Activated T-helper 17 cell treated with anti-CD3 and anti-CD28 coated beads, Interleukin-2, amount 50 U/mL, for 72 hours (primary cell): ENCODE data around the gene HIPK2. TPM values are rescaled to one million over a fixed set of nuclear protein-coding genes. Genes with fewer than 3 reads are reported as not detected.

Experiments
- ATAC-seq: fragments of 150-1000 bp; cut with Tn5 transposase; replicated peaks from 2 replicates; pipeline ENCODE4 v1.10.0; 2021; ENCODE audit warnings: mild to moderate bottlenecking, moderate library complexity
- H3K27ac Mint-ChIP-seq: one replicate; pipeline ENCODE4 v1.8.0; 2022; ENCODE audit warnings: mixed read lengths
- H3K27me3 Mint-ChIP-seq: one replicate; pipeline ENCODE4 v1.8.0; 2022; ENCODE audit warnings: mixed read lengths
- H3K36me3 Mint-ChIP-seq: one replicate; pipeline ENCODE4 v1.8.0; 2022; ENCODE audit warnings: low read depth, mild to moderate bottlenecking, mixed read lengths
- H3K4me1 Mint-ChIP-seq: one replicate; pipeline ENCODE4 v1.8.0; 2022; ENCODE audit warnings: mixed read lengths
- H3K4me3 Mint-ChIP-seq: one replicate; pipeline ENCODE4 v1.8.0; 2022; ENCODE audit warnings: mild to moderate bottlenecking, mixed read lengths
- H3K9me3 Mint-ChIP-seq: one replicate; pipeline ENCODE4 v1.8.0; 2022; ENCODE audit warnings: mixed read lengths
- total RNA-seq, 2 donors: library from RNA; stranded (reverse); gene quantifications; one replicate each; pipeline ENCODE4 v1.2.3, GENCODE V29; 2022

HIPK2 gene
- total RNA-seq, 2 donors from 2014 or later = 44.2 to 46.9 TPM

DNA sequence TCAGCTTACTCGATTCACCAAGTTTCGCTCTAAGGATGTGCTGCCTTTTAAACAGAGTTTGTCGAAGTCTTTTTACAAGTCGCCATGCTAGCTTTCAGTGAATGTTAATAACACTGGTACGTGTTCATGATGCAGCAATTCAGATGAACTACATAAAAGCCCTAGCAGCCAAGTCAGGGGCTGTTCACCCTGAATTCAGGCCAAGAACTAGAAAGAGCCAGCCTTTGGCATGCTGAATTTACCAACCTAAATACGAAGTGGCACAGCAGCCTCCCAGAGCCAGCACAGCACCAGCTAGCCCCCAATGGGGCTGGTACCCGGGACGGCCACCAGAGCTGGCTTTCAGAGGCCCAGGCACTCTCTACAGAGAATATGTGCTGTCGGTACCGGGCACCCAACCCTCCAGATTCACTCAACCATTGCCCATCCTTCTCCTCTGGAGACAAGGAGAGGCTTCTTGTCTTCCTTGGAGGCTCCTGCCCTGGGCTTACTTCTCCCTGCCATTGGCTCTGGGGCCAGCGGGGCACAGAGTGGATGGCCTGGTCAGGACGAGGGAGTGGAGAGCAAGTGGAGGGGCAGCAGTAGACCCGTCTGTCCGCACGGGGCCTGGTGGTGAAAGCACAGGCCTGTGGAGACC is 64.2 kb downstream of the HIPK2 start:
- ATAC-seq = no peak
- peaks cover 4% of the 10 kb centered on the region for H3K4me1 Mint-ChIP-seq
- no peaks in the 10 kb centered on the region for H3K27me3 Mint-ChIP-seq
- H3K27ac Mint-ChIP-seq = no peak overlapping the region
- H3K36me3 Mint-ChIP-seq = peaks cover 53% of the 10 kb centered on the region
- H3K9me3 Mint-ChIP-seq = no peaks in the 10 kb centered on the region
- no peak overlapping the region for H3K4me3 Mint-ChIP-seq

DNA sequence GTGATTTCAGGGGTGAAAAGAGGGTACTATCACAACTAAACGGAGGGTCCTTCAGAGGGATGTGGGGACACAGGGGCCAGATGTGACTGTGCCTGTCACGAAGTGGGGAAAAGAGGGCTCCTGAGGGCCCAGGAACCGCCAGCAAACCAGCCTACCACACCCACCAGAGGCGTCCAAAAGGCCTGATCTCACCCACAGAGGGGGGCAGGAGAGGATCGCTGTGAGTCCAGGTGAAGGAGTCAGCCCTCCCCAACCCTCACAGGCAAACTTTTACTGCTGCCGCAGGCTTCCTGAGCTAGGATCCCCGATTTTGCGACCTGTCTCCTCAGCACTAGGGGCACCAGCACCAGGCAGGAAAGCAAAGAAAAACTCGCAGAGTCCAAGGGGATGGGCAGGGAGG is 64.7 kb downstream of the HIPK2 start:
- no peaks in the 10 kb centered on the region for H3K27me3 Mint-ChIP-seq
- ATAC-seq = no peak
- H3K4me1 Mint-ChIP-seq = peaks cover 4% of the 10 kb centered on the region
- H3K9me3 Mint-ChIP-seq = no peaks in the 10 kb centered on the region
- H3K4me3 Mint-ChIP-seq = no peak overlapping the region
- peaks cover 54% of the 10 kb centered on the region for H3K36me3 Mint-ChIP-seq
- no peak overlapping the region for H3K27ac Mint-ChIP-seq

DNA sequence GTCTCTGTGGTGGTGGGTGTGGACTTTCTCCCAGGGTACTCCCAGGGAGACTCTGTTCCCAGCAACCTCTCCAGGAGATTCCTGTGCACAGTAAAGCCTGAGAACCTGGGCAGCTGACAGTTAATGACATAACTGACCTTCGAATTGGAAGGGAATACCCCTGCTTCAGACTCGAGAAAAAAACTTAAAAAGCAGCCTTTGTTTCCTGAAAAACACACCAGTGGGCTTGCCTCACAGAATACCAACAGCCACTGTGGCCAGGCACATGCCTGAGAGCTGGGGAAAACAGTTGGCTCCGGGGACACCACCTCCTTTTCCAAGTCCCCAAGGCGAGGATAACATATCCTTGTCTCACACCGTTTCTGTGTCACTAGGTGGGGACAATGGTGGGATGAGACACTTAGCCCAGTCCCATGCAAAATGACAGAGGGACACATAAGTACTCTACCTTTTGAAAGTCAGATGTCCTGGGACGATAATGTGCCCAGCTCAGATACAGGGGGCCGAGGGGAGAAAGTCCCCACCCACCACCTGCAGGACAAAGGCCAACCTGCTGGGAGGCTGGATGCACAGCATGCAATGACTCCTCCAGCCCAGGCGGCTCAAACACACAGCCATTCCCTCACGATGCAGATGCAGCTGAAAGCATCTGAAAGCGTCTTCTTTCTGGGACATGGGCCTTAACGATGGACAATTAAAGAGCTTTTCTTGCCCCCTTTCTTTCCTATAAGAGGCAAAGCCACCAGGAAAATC is 65.6 kb downstream of the HIPK2 start:
- Mint-ChIP-seq H3K27me3 (no peaks in the 10 kb centered on the region), H3K4me3 (no peak overlapping the region), H3K36me3 (peaks cover 56% of the 10 kb centered on the region), H3K4me1 (peaks cover 4% of the 10 kb centered on the region), H3K9me3 (no peaks in the 10 kb centered on the region), H3K27ac (no peak overlapping the region)
- ATAC-seq = no peak

DNA sequence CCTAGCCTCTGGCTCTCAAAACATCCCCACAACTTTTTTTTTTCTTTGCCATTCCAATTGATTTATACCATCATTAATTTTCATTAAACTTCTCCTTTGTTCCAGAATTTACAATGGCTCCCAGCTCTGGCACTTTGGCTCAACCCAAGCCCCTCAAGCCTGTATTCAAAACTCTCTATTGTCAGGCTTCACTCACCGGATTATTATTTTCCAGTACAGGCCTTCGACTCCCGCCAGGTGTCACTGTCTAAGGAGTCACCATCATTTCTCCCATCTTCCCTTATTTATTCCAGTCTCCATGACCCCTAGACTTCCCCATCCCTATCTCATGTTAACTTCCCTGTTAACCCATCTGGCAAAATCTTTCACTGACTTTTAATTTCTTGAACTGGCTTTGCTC is 67.8 kb downstream of the HIPK2 start:
- peaks cover 54% of the 10 kb centered on the region for H3K36me3 Mint-ChIP-seq

DNA sequence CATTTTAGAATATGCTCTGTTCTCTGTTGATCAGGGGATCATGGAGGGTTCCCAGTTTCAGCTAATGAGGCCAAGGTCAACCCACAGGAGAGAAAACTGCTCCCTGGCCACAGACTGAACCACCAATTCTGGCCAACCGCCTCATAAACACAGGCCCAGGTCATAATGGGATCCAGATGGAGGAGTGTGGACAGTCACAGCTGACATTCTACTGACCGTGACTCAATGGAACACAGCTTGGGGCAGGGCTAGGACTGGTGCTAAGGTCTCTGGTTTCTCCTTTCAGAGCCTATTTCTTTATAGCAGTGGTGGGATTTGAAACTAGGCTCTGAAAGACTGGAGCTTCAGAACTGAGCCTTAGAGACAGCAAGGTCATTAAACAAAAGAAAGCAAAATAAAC is 68.3 kb downstream of the HIPK2 start:
- H3K27me3 Mint-ChIP-seq = no peaks in the 10 kb centered on the region
- H3K4me3 Mint-ChIP-seq = no peak overlapping the region
- H3K9me3 Mint-ChIP-seq = no peaks in the 10 kb centered on the region
- peaks cover 49% of the 10 kb centered on the region for H3K36me3 Mint-ChIP-seq
- peaks cover 5% of the 10 kb centered on the region for H3K4me1 Mint-ChIP-seq
- H3K27ac Mint-ChIP-seq = no peak overlapping the region
- ATAC-seq = no peak

More for the DNA sequence above, 67.8 kb downstream of the HIPK2 start:
- Mint-ChIP-seq H3K27ac (peak overlapping the region; percentile 4), H3K4me3 (no peak overlapping the region), H3K27me3 (no peaks in the 10 kb centered on the region), H3K9me3 (no peaks in the 10 kb centered on the region), H3K4me1 (no peaks in the 10 kb centered on the region)
- ATAC-seq = no peak

DNA sequence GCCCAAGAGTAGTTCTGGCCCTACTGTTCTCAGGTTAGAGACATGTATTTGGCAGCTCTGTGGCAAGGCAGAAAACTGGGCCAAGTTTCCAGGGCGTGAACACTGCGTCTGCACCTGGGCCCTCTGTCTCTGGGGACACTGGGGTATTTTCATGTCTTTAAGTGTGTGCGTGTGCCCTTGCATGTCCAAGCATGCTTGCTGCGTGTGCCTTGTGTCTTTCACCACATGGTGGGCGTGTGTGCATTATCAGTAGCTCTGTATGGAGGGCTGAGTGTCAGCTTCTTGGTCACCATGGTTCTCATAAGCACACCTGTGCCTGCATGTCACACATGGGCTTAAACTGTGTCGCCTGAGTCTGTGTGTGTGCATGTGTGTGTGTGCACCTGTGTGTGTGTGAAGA is 69.3 kb downstream of the HIPK2 start:
- Mint-ChIP-seq H3K27ac (no peak overlapping the region), H3K4me3 (no peak overlapping the region), H3K27me3 (no peaks in the 10 kb centered on the region), H3K36me3 (peaks cover 44% of the 10 kb centered on the region), H3K9me3 (no peaks in the 10 kb centered on the region), H3K4me1 (peaks cover 10% of the 10 kb centered on the region)
- no peak for ATAC-seq

DNA sequence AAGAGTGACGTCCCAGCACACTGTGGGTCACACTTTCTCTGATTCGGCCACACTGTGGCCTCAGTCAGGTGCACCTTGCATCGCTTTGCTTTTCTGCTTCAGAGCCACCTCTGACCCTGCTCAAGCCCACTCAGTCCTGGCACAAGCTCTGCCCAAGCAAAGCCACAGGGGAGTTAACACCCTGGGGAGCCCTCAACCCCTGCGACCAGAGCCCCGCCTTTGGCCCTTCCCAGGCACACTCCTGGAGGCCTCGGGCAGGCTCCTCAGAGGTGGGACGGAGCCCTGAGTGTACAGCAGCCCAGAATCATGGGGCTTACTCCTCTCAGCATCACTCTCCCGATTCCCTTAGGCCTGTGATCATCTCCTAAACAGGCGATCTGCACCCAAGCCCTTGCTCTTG is 71.0 kb downstream of the HIPK2 start:
- no peak overlapping the region for H3K4me3 Mint-ChIP-seq
- H3K27ac Mint-ChIP-seq = no peak overlapping the region
- H3K9me3 Mint-ChIP-seq = no peaks in the 10 kb centered on the region
- H3K36me3 Mint-ChIP-seq = peaks cover 44% of the 10 kb centered on the region
- peaks cover 10% of the 10 kb centered on the region for H3K4me1 Mint-ChIP-seq
- H3K27me3 Mint-ChIP-seq = no peaks in the 10 kb centered on the region
- ATAC-seq = no peak

DNA sequence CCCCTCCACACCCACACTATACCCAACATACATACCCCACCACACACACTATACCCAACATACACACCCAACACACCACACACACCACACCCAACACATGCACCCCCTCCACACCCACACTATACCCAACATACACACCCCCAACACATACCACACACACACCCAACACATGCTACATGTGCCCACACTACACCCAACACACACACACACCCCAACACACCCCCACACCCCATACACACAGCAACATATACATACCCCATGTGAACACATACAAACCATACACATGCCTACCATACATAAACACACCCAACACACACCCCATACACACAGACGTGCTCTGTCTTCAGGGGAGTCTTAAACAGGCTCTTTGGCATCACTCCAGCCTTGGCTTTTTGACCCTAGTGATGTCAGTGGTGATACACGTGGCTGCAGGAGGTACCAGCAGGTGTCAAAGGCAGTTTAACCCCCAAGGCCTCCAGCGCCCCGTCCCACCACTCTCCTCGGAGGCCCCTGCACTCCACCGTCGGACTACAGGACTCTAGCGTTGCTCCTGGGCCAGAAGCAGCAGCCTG is 73.4 kb downstream of the HIPK2 start:
- H3K27me3 Mint-ChIP-seq = no peaks in the 10 kb centered on the region
- H3K27ac Mint-ChIP-seq = peak overlapping the region; percentile 4
- H3K36me3 Mint-ChIP-seq = peaks cover 36% of the 10 kb centered on the region
- no peaks in the 10 kb centered on the region for H3K9me3 Mint-ChIP-seq
- H3K4me1 Mint-ChIP-seq = peaks cover 18% of the 10 kb centered on the region
- no peak for ATAC-seq
- no peak overlapping the region for H3K4me3 Mint-ChIP-seq

DNA sequence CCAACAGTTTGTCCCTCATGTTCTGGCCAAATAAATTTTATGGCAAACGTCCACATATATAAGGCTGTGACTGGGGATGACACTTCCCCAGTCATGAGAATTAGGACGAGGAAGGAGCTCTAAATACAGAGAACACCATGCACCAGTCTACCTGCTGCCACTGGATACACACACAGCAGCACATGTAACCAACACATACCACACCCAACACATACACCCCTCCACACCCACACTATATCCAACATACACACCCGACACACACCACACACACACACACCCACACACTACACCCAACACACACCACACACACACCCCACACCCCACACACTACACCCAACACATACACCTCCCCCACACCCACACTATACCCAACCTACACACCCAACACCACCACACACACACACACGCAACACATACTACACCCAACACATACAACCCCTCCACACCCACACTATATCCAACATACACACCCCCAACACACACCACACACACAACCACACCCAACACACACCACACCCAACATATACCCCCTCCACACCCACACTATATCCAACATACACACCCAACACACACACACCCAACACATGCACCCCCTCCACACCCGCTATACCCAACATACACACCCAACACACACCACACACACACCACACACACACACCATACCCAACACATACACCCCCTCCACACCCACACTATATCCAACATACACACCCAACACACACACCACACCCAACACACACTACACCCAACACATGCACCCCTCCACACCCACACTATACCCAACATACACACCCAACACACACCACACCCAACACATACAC is 74.1 kb downstream of the HIPK2 start:
- H3K36me3 Mint-ChIP-seq = peaks cover 36% of the 10 kb centered on the region
- H3K4me1 Mint-ChIP-seq = peaks cover 21% of the 10 kb centered on the region
- no peak overlapping the region for H3K27ac Mint-ChIP-seq
- no peak overlapping the region for H3K4me3 Mint-ChIP-seq
- no peaks in the 10 kb centered on the region for H3K27me3 Mint-ChIP-seq
- no peak for ATAC-seq
- H3K9me3 Mint-ChIP-seq = no peaks in the 10 kb centered on the region

DNA sequence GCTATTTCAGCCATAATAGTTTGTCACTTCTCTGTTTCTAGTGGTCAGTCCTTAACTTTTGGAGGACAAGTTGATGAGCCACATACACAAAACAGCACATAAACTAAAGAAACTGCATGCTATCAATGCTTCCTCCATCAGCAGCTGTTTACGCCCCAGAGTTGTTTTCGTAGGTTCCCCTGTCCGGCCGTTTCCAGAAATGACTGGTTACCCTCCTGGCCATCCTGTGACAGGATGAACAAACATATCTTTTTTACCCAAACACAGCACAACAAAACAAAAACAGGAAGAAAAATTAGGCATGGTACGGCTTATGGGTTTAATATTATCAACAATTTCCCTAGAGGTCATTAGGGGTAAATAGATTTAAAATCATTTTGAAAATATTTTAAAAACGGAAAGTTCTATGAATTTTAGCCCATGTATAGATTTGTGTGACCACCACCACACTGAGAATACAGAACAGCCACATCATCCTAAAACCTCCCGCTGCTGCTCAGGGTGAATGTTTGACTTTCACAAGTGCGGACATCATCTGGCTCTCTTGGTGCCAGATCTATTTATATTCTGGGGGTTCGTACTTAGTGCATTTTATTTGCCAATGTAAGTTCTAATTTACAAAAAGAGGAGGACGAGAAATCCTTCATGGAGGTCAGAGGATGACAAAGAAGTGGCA is 74.8 kb downstream of the HIPK2 start:
- no peak overlapping the region for H3K27ac Mint-ChIP-seq
- H3K27me3 Mint-ChIP-seq = no peaks in the 10 kb centered on the region
- no peaks in the 10 kb centered on the region for H3K9me3 Mint-ChIP-seq
- peaks cover 42% of the 10 kb centered on the region for H3K36me3 Mint-ChIP-seq
- no peak overlapping the region for H3K4me3 Mint-ChIP-seq
- H3K4me1 Mint-ChIP-seq = peaks cover 28% of the 10 kb centered on the region
- ATAC-seq = no peak

DNA sequence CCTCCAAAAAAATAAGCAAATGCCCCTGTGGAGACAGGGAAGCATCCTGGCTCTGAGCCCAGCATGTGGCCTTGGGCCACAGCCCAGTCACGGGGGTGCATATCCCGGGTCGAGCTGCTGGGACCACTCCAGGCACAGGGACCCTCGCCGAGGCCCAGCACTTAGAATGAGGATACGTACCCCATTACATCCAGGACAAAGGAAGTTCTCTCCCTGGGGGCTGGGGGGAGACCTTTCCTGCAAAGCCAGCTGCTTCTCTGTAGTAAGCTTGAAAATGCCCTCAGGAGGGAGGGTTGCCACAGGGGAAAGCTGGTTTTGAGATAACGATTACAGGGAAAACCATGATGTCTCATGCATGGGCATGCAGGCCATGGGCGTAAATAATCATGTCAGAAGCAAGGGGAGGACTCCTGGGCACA is 75.5 kb downstream of the HIPK2 start:
- H3K4me1 Mint-ChIP-seq = peaks cover 28% of the 10 kb centered on the region
- H3K9me3 Mint-ChIP-seq = no peaks in the 10 kb centered on the region
- no peaks in the 10 kb centered on the region for H3K27me3 Mint-ChIP-seq
- H3K27ac Mint-ChIP-seq = no peak overlapping the region
- no peak for ATAC-seq
- no peak overlapping the region for H3K4me3 Mint-ChIP-seq
- H3K36me3 Mint-ChIP-seq = peaks cover 41% of the 10 kb centered on the region

DNA sequence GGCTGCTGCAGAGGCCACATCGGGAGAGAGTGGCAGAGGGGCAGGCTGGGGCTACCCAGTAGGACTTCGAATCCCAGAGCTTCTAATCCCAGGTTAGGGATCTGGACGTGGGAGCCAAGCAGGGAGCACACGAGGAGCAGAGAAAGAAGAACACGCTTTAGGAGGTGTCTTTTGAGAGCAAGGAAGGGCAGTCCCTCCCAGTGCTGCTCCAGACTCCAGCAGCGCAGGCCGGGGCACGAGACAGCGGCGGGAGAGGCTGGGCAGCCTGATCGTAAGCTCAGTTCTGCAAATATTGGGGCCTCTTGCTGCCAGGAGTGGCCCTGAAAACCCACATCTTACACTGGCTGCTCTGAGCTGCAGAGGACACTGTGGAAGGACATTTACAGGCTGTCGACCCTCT is 75.9 kb downstream of the HIPK2 start:
- no peaks in the 10 kb centered on the region for H3K9me3 Mint-ChIP-seq
- no peak for ATAC-seq
- peaks cover 28% of the 10 kb centered on the region for H3K4me1 Mint-ChIP-seq
- peaks cover 41% of the 10 kb centered on the region for H3K36me3 Mint-ChIP-seq
- peak overlapping the region; percentile 10 for H3K27ac Mint-ChIP-seq
- no peaks in the 10 kb centered on the region for H3K27me3 Mint-ChIP-seq
- no peak overlapping the region for H3K4me3 Mint-ChIP-seq

DNA sequence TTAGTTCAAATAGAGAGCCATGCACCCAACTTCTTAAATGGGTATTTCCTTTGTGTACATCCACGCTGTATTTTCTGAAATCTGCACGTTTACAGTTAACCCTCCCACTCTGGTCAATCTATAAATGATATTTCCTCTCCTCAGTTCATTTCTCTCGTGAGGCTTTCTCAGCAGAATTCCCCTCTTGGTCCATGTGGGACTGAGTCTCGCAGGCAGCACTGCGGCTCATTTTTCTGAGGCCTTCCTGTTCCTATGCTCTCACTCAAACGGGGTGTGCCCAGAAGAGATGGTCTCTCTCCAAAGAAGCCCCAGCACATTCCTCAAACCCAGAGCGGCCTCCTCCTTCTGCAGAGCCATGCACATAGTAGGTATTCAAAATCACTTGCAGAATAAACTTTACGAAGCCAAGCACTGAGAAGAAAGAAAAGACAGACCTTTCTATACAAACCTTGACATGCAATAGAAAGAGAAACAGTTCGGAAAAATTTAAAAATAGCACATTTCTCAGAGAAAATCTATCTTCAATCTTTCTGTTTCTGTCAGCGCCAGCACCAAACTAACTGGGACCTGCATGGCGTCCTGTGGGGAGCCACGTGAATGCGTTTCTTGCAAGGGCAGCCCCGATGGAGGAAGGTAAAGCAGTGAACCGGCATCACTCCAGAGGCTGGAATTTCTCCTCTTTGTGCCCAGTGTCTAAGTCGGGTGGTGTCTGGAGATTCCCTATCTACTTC is 77.1 kb downstream of the HIPK2 start:
- Mint-ChIP-seq H3K36me3 (peaks cover 37% of the 10 kb centered on the region), H3K9me3 (no peaks in the 10 kb centered on the region), H3K27ac (peak overlapping the region; percentile 82), H3K4me1 (peaks cover 28% of the 10 kb centered on the region), H3K4me3 (peak overlapping the region; percentile 48), H3K27me3 (no peaks in the 10 kb centered on the region)
- no peak for ATAC-seq
